DOHH2 (cell line): ENCODE measurements around the gene SUPT3H.

Source experiments
- EZH2phosphoT487 ChIP-seq: fragments of 200-600 bp; sonication (generic); IDR thresholded peaks from 2 replicates; pipeline ENCODE4 v1.6.1; 2017; ENCODE audit warnings: borderline replicate concordance, mild to moderate bottlenecking, antibody characterized with exemption, low read length, moderate library complexity, mixed read lengths
- TF ChIP-seq, protein P1 (sequence below): fragments of 200-600 bp; sonication (generic); IDR thresholded peaks from one replicate; pipeline ENCODE4 v1.5.1; 2014; ENCODE audit warnings: antibody characterized with exemption, mild to moderate bottlenecking, low read depth, low read length; ENCODE audit not compliant: poor library complexity, severe bottlenecking

DNA sequence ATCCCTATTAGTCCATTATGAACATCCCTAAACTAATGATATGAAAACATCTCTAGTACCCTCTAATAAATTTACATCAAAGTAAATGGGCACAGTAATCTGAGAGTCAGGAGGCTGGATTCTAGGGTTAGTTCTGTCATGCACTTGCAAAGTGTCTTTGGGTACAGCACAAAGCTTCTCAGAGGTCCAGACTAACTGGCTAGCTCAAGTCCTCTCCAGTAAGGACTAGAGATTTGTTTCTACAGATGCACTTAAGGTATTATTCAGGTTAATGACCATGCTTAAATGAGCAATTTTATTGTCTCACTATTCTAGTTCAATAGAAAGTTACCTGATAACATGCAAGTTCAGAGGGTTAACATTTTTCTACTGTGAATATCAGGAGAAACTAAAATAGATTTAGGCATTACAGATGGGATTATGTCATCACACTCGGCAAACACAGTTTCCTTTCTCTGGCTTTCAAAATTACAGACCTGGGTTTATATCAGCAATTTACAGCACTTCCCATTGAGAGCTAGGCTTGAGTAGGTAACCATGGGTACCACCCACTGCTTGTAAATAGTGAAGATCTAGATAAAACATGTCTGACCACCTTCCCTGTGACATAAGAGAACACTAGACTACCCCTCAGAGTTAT lies 452.5 kb downstream of the SUPT3H start:
- TF ChIP-seq, protein P1, sequence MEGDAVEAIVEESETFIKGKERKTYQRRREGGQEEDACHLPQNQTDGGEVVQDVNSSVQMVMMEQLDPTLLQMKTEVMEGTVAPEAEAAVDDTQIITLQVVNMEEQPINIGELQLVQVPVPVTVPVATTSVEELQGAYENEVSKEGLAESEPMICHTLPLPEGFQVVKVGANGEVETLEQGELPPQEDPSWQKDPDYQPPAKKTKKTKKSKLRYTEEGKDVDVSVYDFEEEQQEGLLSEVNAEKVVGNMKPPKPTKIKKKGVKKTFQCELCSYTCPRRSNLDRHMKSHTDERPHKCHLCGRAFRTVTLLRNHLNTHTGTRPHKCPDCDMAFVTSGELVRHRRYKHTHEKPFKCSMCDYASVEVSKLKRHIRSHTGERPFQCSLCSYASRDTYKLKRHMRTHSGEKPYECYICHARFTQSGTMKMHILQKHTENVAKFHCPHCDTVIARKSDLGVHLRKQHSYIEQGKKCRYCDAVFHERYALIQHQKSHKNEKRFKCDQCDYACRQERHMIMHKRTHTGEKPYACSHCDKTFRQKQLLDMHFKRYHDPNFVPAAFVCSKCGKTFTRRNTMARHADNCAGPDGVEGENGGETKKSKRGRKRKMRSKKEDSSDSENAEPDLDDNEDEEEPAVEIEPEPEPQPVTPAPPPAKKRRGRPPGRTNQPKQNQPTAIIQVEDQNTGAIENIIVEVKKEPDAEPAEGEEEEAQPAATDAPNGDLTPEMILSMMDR: no peak
- TF ChIP-seq EZH2phosphoT487: no peak
